IPS DF 19.7 (cell line): ENCODE results near the gene FGGY.
"Not testable (repeated sequence)": the region's sequence is repeated elsewhere in the genome, so short reads cannot be mapped to it uniquely, and the experiment has no call there.

Experiments used
- DNase-seq: peaks from one replicate; pipeline ENCODE4 v3.0.0-alpha.2; 2013; ENCODE audit warnings: low read depth, low spot score

FGGY gene

DNA sequence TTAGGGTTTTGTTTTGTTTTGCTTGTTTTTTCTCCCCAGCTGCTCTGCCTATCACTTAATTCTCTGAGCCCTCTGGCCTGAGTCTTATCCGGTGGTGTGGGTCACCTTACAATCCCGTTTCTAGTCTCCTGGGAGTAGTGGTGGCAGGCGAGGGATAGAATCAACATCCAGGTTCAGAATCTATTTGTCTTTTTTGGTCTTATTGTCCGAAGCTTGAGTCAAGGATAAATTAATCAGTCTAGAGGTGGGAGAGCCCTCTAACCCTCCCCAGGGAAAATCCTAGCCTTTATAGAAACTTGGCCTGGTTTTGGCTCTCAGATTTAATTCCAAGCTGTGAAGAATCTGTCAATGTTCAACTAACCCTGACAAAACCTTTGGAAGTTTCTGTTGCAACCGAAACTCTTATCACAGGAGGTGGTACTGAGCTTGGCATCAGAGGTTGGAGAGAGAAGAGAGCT lies 246.3 kb downstream of the FGGY start:
- DNase-seq: no peak

- no peak for DNase-seq
These were observed 247.9 kb downstream of the FGGY start for GRCh38 chr1:59544615-59545293.

DNA sequence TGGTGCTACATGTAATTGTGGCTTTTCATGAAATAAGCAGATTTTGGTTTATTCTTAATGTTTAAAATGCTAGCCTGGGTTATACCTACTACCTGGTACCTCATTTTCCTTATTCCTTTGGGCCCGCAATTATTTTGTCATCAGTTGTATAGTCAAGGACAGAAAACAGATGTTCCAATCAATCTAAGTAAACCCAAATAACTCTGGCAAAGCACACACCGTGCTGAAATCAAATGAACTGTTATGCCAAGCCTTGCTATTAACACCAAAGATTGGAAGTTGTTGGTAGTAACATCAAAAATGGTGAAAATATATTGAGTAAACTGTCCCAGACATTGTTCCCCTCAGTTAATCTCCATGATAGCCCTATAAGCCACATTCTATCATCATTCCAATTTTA lies 248.9 kb downstream of the FGGY start:
- DNase-seq: no peak

DNA sequence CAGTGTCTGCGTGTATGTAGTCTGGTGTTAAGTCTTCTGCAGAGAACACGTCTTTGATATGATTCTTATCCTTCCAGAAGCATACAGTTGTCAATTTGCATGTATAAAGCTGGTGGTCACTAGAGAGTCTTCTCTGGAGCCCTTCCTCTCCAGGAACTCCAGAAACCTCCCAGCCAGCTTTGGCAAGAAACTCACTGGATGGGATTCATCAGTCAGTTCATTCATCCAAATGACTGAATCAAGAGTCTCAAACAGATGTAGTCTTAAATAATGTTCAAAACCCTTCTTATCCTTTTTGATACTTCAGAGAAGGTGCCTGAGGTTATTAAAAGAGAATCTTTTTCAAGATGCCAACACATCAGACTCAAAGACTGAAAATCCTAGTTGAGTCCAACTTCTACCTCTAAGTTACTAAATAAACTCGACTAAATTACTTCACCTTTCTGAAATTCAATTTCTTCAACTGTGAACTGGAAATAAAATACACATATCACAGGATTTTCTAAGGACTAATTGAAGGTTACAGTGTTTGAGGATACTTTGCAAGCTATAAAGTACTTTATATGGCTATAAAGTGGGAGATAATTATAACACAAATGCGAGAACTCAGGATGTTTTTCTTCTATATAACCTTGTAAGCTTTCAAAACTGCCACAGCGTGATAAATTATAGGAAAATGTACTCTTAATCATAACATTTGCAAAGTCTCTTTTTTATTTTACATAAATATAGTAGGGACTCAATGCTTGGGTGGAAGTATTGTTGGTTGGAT lies 252.4 kb downstream of the FGGY start:
- no peak for DNase-seq

GRCh38 chr1:59549903-59550302 lies 253.0 kb downstream of the FGGY start:
- no peak for DNase-seq

DNA sequence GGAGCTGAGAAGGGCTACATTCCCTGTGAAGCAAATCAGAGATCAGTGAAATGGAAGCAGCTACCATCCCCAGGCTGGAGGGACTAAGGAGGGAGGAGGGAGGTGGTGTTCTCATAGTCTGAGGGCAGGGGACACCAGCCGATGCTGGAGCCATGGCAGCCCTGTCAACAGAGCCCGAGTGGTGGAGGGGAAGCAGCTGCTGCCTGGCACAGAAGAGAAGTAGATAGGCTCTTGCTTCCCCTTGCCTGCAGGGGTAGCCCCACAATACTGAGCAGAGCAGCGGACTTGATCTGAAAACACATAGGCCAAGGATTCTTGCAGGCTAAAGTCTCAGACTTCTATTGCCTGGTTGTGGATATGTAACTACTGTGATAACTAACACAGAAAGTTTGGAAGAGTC lies 255.1 kb downstream of the FGGY start:
- no peak for DNase-seq

DNA sequence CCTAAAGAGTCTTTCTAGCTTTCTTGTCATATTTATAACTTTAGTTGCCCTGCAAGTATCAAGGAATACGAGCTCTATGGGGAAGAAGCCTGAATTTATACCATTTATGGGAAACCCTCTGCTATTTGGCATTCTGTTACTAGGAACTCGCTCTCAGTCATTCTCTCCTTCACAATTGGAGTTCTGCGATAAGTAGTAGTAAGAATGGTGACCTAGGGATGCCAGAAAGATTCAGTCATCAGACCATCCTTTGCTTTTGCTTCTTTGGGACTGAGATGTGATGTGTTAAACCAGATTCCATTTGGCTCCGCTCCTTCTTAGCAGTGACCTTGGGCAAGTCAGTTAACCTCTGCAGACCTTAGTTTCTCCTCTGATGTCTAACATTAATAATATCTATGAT lies 256.5 kb downstream of the FGGY start:
- DNase-seq: no peak

- DNase-seq: no peak
These were observed 257.2 kb downstream of the FGGY start for GRCh38 chr1:59554011-59554663.

DNA sequence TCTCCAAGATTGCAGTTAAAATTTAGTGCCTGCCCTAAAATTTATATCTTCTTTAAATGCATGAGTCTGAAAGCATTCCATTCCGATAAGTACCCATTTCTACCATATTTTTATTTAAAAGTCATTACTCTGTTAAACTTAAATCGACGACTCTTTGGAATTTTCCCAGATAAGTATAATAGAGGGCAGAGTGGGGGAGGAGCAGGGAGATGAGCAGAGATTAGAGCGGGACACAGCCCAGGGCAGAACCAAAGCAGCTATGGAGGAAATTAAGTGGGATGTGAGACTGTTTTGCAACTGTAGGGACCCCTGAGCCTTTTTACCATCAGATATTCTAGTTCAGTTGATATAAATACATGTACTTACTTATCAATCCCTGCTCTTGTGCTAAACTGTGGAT lies 257.9 kb downstream of the FGGY start:
- DNase-seq: no peak

DNA sequence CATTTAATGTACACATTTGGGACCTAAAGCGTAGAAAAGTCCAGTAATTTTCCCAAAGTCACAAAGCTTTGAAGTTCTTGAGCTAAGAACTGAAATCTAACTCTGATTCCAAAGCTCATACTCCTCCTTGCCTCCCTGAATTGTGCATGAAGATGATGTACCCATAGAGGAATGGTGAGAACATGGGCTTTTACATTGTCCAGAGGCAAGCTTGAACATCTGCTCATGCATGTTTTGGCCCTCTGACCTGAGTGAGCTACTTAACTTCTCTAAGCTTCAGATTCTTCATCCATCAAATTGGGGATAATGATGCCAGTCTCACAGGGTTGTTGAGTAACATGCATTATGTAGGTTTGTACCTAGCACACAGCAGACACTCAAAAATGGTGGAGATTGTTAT lies 259.5 kb downstream of the FGGY start:
- no peak for DNase-seq

DNA sequence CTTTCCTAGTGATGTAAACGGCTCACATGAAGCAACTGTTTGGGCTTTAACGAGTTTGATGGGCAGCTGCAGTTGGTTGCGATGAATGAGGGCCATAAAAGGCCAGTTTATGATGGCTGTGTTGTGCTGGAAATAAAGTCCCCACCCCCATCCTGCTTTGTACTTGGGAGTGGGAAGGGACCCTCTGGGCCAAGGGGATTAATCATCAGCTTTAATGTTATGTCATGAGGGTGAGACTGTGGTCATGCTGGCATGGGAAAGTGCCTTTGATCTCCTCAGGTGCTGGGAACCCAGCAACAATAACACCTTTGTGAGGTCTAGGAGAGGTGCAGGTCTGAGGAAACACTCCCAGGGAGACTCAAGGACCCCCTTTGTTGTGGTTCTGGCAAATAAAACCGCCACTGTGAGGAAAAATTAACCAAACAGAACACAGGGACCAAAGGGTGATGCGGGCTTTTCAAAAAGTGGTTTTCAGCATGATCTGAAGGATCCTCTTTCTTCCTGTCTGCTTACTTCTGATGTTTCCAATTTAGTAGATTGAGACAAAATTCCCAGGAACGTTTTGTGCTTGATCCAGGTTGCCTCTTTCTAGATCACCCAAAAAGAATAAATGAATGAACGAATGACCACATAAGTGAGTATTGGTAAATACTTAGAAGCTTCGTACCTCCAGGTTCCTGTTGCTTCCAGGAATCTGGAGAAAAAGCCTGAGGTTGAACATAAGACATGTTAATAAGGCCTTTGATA lies 260.1 kb downstream of the FGGY start:
- no peak for DNase-seq

DNA sequence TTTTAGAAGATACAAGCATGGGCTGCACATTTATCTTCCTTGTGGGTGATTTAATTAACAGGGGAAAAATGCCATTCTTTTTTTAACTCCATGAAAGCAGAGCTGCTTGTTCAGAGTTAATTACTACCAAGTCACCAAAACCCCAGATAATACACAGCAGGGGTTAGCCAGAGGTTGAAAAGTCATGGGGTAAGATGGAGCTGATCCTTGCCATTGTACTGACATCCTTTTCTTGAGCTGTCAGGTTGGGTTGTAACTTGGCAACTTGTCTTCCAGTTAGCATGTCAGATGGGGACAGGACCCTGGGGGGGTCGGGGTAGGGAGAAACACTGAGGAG lies 260.6 kb downstream of the FGGY start:
- no peak for DNase-seq

- DNase-seq: not testable (repeated sequence)
These were observed 261.7 kb downstream of the FGGY start for GRCh38 chr1:59558580-59558979.

- no peak for DNase-seq
These were observed 264.0 kb downstream of the FGGY start for GRCh38 chr1:59560807-59561450.

DNA sequence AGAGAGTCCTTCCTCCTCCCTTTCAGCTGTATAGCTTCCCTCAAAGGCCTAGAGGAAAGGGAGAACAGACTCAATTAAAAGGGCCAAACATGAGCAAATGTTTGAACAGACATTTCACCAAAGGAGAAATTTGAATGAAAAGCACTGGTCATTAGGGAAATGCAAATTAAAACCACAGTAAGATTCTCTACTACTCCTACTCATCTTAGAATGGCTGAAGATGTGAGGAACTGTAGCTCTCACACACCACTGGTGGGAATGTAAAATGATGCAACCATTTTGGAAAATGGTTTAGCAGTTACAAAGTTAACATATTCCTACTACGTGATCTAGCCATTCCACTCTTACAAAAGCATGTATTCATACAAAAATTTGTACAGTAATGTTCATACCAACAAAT lies 264.9 kb downstream of the FGGY start:
- no peak for DNase-seq

DNA sequence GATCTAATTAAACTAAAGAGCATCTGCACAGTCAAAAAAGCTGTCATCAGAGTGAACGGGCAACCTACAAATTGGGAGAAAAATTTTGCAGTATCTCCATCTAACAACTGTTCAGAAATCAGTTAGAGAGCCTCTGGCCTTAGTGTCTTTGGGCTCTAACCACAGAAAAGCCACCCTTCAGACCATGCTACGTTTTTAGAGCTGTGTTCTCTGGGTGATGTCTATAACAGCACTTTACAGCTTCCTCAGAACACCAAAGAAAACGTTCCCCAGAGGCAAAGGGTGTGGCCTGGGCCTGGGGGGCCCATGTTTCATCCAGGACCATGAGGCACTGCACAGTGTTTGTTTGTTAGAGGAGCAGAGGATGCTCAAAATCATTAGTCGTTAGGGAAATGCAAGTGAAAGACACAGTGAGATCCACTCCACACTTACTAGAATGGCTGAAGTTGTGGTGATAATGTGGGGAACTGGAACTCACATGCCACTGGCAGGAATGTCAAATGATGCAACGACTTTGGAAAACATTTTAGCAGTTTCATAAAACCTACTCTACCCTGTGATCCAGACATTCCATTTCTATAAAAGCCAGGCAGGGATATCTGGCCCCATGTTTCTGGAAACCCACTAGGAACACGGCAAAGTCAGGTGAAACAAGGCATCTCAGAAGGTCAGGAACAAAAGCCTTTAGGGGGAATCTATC lies 267.4 kb downstream of the FGGY start:
- no peak for DNase-seq

DNA sequence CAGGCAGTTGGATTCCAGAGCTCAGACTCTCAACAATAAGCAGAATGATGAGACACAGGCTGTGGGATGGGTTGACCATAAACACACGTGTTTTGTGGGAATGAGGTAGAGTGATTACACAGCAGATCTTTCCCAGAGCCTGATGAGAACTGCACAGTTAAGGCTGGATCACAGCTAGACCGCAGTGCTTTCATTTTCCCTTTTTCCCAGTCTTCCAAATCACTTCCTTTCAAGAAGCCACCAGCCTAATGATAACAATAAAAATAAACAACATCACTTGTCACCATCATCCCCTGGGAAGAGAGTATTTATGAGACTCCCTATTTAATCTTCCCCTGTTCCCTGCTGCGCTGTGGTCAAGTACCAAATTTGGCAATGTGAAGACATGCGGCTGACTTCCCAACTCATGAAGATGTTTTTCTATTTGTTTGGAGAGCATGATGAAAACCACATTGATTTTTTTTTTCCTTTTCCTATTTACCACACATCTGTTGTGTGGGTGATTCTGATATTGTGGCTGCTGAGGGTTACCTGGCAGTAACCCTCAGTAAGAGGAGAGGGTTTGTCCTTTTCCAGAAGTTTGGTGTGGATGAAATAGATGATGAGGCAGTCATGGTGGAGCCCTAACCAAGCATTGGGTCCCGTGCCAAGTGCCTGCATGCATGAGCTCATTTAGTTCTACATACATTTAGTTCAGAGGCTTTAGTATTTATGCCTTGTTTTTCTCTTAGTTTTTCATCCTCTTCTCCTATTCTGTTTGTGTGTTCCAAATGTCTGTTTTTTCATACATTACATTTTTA lies 268.9 kb downstream of the FGGY start:
- no peak for DNase-seq

GRCh38 chr1:59568158-59568935 lies 271.5 kb downstream of the FGGY start:
- no peak for DNase-seq

GRCh38 chr1:59569198-59569597 lies 272.3 kb downstream of the FGGY start:
- DNase-seq: no peak
